ENCODE results near the gene ORM1.

GRCh38 chr9:114302727-114303126 lies 20.2 kb upstream of the ORM1 start:
- TF ChIP-seq GATA3 (IDR thresholded peaks at IDR 0.05; ENCODE audit: low read depth, low read length) (no peak), GATA2 (IDR thresholded peaks at IDR 0.05; ENCODE audit: low read depth, low read length) (no peak)

All from SH-SY5Y (cell line).